Natural killer cell (primary cell): Measurements from ENCODE around the gene KRT72. TPM values are rescaled to one million over a fixed set of nuclear protein-coding genes. Genes with fewer than 3 reads are reported as not detected.

ENCODE experiments used
- ATAC-seq, 3 donors: fragments of 150-1000 bp in 2 of 3; fragments of 200-7000 bp in 1 of 3; cut with Tn5 transposase; 1 replicate in 1 of 3; 2 replicates in 2 of 3; pipeline ENCODE4 v1.10.0; 2021; ENCODE audit warnings: mild to moderate bottlenecking in 2 of 3, moderate library complexity in 2 of 3
- DNase-seq, 2 donors: peaks; one replicate each; pipeline versions ENCODE4 v3.0.0 to v3.0.0-alpha.2; 2013 to 2021; ENCODE audit warnings: mixed read lengths in 1 of 2
- H3K27ac ChIP-seq: one replicate; pipeline ENCODE4 v1.5.1; 2013; ENCODE audit warnings: mild to moderate bottlenecking, low read length
- H3K27me3 ChIP-seq: one replicate; pipeline ENCODE4 v1.6.1; 2013; ENCODE audit warnings: low read length; ENCODE audit not compliant: control insufficient read depth, insufficient read depth
- H3K36me3 ChIP-seq: one replicate; pipeline ENCODE4 v1.6.1; 2013; ENCODE audit warnings: low read length; ENCODE audit not compliant: control insufficient read depth, insufficient read depth
- H3K4me1 ChIP-seq: one replicate; pipeline ENCODE4 v1.6.1; 2013; ENCODE audit warnings: low read length; ENCODE audit not compliant: control insufficient read depth, insufficient read depth
- H3K4me3 ChIP-seq: one replicate; pipeline ENCODE4 v1.5.1; 2013; ENCODE audit warnings: low read length
- H3K9me3 ChIP-seq: one replicate; pipeline ENCODE4 v1.6.1; 2013; ENCODE audit warnings: low read length; ENCODE audit not compliant: control insufficient read depth, insufficient read depth
- H3K27ac Mint-ChIP-seq, 2 donors: one replicate each; pipeline ENCODE4 v1.8.0; 2022; ENCODE audit warnings: mild to moderate bottlenecking in 2 of 2, mixed read lengths in 2 of 2, moderate library complexity in 1 of 2
- H3K27me3 Mint-ChIP-seq, 2 donors: one replicate each; pipeline ENCODE4 v1.8.0; 2022; ENCODE audit warnings: low read depth in 2 of 2, mixed read lengths in 2 of 2
- H3K36me3 Mint-ChIP-seq: one replicate; pipeline ENCODE4 v1.8.0; 2022; ENCODE audit warnings: mixed read lengths
- H3K4me1 Mint-ChIP-seq, 2 donors: one replicate each; pipeline ENCODE4 v1.8.0; 2022; ENCODE audit warnings: mixed read lengths in 2 of 2
- H3K4me3 Mint-ChIP-seq: one replicate; pipeline ENCODE4 v1.8.0; 2022; ENCODE audit warnings: mild to moderate bottlenecking, moderate library complexity, mixed read lengths
- H3K9me3 Mint-ChIP-seq, 2 donors: one replicate each; pipeline ENCODE4 v1.8.0; 2022; ENCODE audit warnings: mixed read lengths in 2 of 2
- WGBS: methylation state at CpG from one replicate; pipeline ENCODE4 v1.1.7; 2013; ENCODE audit warnings: missing lambda C conversion rate; ENCODE audit not compliant: insufficient coverage; 5-methylcytosine and 5-hydroxymethylcytosine counted together
- intact Hi-C: fragments of 100-400 bp; cut with micrococcal nuclease; formaldehyde crosslinking; loops from one replicate; pipeline ENCODE4 v1.14.2; 2022
- total RNA-seq, 4 donors: library from RNA; stranded (reverse); fragments of 120-200 nt in 1 of 4; gene quantifications; one replicate each; pipeline versions ENCODE4 v1.2.3 to v1.2.4, GENCODE V29; 2013 to 2022
- TF ChIP-seq, protein P1 (sequence below): fragments of 200-600 bp; IDR thresholded peaks from one replicate; pipeline ENCODE4 v1.8.0; 2022; ENCODE audit warnings: antibody characterized with exemption

KRT72 gene
- total RNA-seq, 3 donors from 2014 or later (not counting 1 experiment from before 2014, with no cell fraction given) = 21.9 to 136 (median 38.0) TPM

- no peak overlapping the region for H3K27ac ChIP-seq
- no peaks in the 10 kb centered on the region for H3K9me3 ChIP-seq
- no peak overlapping the region for H3K4me3 ChIP-seq
- H3K27me3 Mint-ChIP-seq = peaks cover 15 to 18% of the 10 kb centered on the region in 2 donors
- peaks cover 31% of the 10 kb centered on the region for H3K4me1 ChIP-seq
- intact Hi-C loops = loop anchor here (5.0 kb wide), 1 partner anchor 212 kb away; no protein-coding TSS in a partner anchor
- DNase-seq (no peak), ATAC-seq (no peak)
- H3K27ac Mint-ChIP-seq = peak overlapping the region in 1 of 2 donors; percentile 1
- H3K4me1 Mint-ChIP-seq = peaks cover 38 to 40% of the 10 kb centered on the region in 2 donors
- no peak overlapping the region for H3K4me3 Mint-ChIP-seq
- H3K36me3 ChIP-seq = no peaks in the 10 kb centered on the region
- no peaks in the 10 kb centered on the region for H3K36me3 Mint-ChIP-seq
- no peaks in the 10 kb centered on the region for H3K9me3 Mint-ChIP-seq
- TF ChIP-seq, protein P1, sequence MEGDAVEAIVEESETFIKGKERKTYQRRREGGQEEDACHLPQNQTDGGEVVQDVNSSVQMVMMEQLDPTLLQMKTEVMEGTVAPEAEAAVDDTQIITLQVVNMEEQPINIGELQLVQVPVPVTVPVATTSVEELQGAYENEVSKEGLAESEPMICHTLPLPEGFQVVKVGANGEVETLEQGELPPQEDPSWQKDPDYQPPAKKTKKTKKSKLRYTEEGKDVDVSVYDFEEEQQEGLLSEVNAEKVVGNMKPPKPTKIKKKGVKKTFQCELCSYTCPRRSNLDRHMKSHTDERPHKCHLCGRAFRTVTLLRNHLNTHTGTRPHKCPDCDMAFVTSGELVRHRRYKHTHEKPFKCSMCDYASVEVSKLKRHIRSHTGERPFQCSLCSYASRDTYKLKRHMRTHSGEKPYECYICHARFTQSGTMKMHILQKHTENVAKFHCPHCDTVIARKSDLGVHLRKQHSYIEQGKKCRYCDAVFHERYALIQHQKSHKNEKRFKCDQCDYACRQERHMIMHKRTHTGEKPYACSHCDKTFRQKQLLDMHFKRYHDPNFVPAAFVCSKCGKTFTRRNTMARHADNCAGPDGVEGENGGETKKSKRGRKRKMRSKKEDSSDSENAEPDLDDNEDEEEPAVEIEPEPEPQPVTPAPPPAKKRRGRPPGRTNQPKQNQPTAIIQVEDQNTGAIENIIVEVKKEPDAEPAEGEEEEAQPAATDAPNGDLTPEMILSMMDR = no peak
- no peaks in the 10 kb centered on the region for H3K27me3 ChIP-seq
- 91% methylated on average over 9 of the region's 9 CpGs for WGBS
Observed at GRCh38 chr12:52584156-52584682, 17.0 kb downstream of the KRT72 start.

DNA sequence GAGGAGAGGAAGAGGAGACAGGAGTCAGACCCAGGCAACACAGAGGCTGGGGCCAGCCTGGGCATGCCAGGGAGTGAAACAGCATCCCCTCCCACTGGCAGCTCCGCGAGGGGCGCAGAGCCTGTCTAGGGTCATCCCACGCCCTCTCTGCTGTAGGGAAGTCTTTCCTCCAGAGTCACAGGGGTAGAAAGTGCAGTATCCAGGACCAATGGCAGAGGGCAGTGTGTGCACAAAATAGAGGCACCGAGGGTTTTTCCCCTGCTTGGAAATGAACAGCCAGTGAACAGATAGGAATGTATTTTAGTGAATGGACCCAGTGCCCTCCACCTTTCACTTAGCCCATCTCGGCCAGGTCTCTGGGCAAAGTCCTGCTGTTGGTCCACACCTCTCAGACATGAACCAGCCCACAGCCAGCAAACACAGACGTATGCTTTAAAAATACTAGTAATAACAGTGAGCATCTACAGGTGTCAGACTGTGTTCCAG, 18.2 kb downstream of the KRT72 start:
- peak overlapping the region; percentile 5 to 63 for H3K27ac Mint-ChIP-seq
- intact Hi-C loops = loop anchor here (1.0 to 5.0 kb wide), 4 partner anchors 211 to 398 kb away; no protein-coding TSS in a partner anchor
- peaks cover 17 to 18% of the 10 kb centered on the region in 2 donors for H3K27me3 Mint-ChIP-seq
- H3K4me1 Mint-ChIP-seq = peaks cover 38 to 40% of the 10 kb centered on the region in 2 donors
- no peak overlapping the region for H3K27ac ChIP-seq
- 31% methylated on average over 7 of the region's 7 CpGs for WGBS
- H3K36me3 Mint-ChIP-seq = no peaks in the 10 kb centered on the region
- no peaks in the 10 kb centered on the region for H3K36me3 ChIP-seq
- peaks cover 31% of the 10 kb centered on the region for H3K4me1 ChIP-seq
- TF ChIP-seq, protein P1 = peak; percentile 79
- H3K4me3 ChIP-seq = no peak overlapping the region
- H3K4me3 Mint-ChIP-seq = no peak overlapping the region
- no peaks in the 10 kb centered on the region for H3K9me3 ChIP-seq
- ATAC-seq = peak; percentile 60 to 67 (median 66)
- peak; percentile 64 to 84 for DNase-seq
- H3K9me3 Mint-ChIP-seq = no peaks in the 10 kb centered on the region
- no peaks in the 10 kb centered on the region for H3K27me3 ChIP-seq

- no peak for DNase-seq
- Mint-ChIP-seq H3K27ac (peak overlapping the region; percentile 5 to 63), H3K4me3 (no peak overlapping the region), H3K4me1 (peaks cover 37 to 39% of the 10 kb centered on the region in 2 donors), H3K9me3 (no peaks in the 10 kb centered on the region), H3K36me3 (no peaks in the 10 kb centered on the region), H3K27me3 (peaks cover 17 to 18% of the 10 kb centered on the region in 2 donors)
- H3K4me1 ChIP-seq = peaks cover 31% of the 10 kb centered on the region
- no peaks in the 10 kb centered on the region for H3K27me3 ChIP-seq
- ATAC-seq = no peak
- no peaks in the 10 kb centered on the region for H3K36me3 ChIP-seq
- H3K9me3 ChIP-seq = no peaks in the 10 kb centered on the region
- no peak overlapping the region for H3K4me3 ChIP-seq
- intact Hi-C loops = loop anchor here (2.0 to 5.0 kb wide), 2 partner anchors 210 to 398 kb away; no protein-coding TSS in a partner anchor
- TF ChIP-seq, protein P1 = no peak
- H3K27ac ChIP-seq = no peak overlapping the region
- 84% methylated on average over 2 of the region's 2 CpGs for WGBS
Observed at GRCh38 chr12:52582486-52582885, 18.8 kb downstream of the KRT72 start.
